ENCODE measurements around the gene HOXB7. TPM values are rescaled to one million over a fixed set of nuclear protein-coding genes. Genes with fewer than 3 reads are reported as not detected.

Gene HOXB7
- total and polyA plus RNA-seq, 10 of the 15 experiments (the other 5 are each of a cell fraction or from before 2014, with no cell fraction given), result 2.8 to 7.4 (median 4.2) TPM

DNA sequence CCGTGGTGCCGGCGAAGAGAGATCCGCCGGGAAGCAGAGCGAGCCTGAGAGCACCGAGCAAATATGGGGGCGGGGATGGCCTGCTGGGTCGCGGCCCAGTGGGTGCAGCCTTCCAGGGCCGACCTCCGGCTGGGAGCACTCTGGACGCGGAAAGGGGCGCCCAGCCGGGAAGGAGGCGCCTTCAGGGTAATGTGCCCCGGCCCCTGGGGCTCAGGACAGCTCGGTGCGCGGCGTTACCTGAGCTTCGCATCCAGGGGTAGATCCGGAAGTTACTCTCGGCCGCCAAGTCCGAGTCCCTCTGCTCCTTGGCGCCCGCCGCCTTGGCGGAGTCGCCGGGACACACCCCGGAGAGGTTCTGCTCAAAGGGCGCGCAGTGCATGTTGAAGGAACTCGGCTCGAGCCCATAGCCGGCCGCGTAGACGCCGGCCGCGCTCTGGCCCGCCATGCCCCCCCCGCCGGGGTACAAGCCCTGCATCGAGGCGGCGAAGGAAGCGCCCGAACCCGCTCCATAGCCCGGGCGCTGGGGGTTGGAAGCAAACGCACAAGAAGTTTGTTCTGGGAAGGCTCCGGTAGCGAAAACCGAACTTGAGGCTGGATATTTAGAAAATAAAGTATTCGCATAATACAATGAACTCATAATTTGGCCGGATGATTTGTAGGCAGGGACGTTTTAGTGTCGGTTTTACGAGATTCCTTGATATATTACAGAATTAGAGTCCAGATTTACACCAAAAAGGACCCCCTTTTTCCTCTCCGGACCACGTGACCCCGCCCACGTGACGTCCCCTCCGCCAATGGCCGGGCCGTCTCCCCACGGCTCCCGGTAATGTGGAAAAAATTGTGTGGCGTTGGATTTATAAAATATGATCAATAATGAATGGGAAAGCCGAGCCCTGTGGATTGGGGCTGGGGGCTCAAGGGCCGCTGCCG lies at the start of gene HOXB7 (continued):
- TF ChIP-seq ZBTB11 (CRISPR knock-in tag; IDR thresholded peaks at IDR 0.05) (no peak), MTA3 (IDR thresholded peaks at IDR 0.05; ENCODE audit: borderline replicate concordance, low read length) (0 out of 2 replicates have a peak, but pooled peaks have one; percentile 23), BCLAF1 (IDR thresholded peaks at IDR 0.05) (no peak), HCFC1 (IDR thresholded peaks at IDR 0.05; ENCODE audit: low read length) (no peak), FOXK2 (IDR thresholded peaks at IDR 0.05) (no peak), YBX1 (IDR thresholded peaks at IDR 0.05) (no peak), MLLT1 (IDR thresholded peaks at IDR 0.05) (no peak), NFXL1 (IDR thresholded peaks at IDR 0.05; ENCODE audit: borderline replicate concordance) (no peak), ZNF217 (IDR thresholded peaks at IDR 0.05) (no peak), GABPA (IDR thresholded peaks at IDR 0.05; ENCODE audit: low read depth) (no peak), GATAD2B (conservative IDR thresholded peaks at IDR 0.05; ENCODE audit: low read depth) (peak; percentile 83), ZNF622 (IDR thresholded peaks at IDR 0.05) (no peak)
- TF ChIP-seq, protein P1, sequence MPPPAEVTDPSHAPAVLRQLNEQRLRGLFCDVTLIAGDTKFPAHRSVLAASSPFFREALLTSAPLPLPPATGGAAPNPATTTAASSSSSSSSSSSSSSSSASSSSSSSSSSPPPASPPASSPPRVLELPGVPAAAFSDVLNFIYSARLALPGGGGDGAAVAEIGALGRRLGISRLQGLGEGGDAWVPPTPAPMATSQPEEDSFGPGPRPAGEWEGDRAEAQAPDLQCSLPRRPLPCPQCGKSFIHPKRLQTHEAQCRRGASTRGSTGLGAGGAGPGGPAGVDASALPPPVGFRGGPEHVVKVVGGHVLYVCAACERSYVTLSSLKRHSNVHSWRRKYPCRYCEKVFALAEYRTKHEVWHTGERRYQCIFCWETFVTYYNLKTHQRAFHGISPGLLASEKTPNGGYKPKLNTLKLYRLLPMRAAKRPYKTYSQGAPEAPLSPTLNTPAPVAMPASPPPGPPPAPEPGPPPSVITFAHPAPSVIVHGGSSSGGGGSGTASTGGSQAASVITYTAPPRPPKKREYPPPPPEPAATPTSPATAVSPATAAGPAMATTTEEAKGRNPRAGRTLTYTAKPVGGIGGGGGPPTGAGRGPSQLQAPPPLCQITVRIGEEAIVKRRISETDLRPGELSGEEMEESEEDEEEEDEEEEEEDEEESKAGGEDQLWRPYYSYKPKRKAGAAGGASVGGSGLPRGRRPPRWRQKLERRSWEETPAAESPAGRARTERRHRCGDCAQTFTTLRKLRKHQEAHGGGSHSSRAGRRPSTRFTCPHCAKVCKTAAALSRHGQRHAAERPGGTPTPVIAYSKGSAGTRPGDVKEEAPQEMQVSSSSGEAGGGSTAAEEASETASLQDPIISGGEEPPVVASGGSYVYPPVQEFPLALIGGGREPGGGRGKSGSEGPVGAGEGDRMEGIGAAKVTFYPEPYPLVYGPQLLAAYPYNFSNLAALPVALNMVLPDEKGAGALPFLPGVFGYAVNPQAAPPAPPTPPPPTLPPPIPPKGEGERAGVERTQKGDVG (CRISPR knock-in tag; IDR thresholded peaks at IDR 0.05), result 0 out of 2 replicates have a peak, but pooled peaks have one; percentile 22
- TF ChIP-seq, protein P2, sequence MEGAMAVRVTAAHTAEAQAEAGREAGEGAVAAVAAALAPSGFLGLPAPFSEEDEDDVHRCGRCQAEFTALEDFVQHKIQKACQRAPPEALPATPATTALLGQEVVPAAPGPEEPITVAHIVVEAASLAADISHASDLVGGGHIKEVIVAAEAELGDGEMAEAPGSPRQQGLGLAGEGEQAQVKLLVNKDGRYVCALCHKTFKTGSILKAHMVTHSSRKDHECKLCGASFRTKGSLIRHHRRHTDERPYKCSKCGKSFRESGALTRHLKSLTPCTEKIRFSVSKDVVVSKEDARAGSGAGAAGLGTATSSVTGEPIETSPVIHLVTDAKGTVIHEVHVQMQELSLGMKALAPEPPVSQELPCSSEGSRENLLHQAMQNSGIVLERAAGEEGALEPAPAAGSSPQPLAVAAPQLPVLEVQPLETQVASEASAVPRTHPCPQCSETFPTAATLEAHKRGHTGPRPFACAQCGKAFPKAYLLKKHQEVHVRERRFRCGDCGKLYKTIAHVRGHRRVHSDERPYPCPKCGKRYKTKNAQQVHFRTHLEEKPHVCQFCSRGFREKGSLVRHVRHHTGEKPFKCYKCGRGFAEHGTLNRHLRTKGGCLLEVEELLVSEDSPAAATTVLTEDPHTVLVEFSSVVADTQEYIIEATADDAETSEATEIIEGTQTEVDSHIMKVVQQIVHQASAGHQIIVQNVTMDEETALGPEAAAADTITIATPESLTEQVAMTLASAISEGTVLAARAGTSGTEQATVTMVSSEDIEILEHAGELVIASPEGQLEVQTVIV (IDR thresholded peaks at IDR 0.05; ENCODE audit: borderline replicate concordance, partially characterized antibody), result no peak

Measured in GM12878 (cell line).